Heart left ventricle (tissue), 16 donors: ENCODE data around the gene SOS1. TPM values are rescaled to one million over a fixed set of nuclear protein-coding genes. Genes with fewer than 3 reads are reported as not detected.

Experiments used
- ATAC-seq, 4 donors: fragments of 200-7000 bp; cut with Tn5 transposase; one replicate each; pipeline ENCODE4 v1.9.1; 2020 to 2022; ENCODE audit warnings: moderate library complexity in 4 of 4, mild to moderate bottlenecking in 3 of 4, moderate number of reproducible peaks in 1 of 4
- DNase-seq, 5 donors: peaks; one replicate each; pipeline ENCODE4 v3.0.0-alpha.2; 2020
- H3K27ac ChIP-seq, 12 donors: fragments of 200-600 bp; sonication (generic) in 4 of 12; one replicate each; pipeline versions ENCODE4 v1.5.0 to v1.8.0; 2016 to 2022; ENCODE audit warnings: mild to moderate bottlenecking in 2 of 12
- H3K27me3 ChIP-seq, 9 donors: fragments of 200-600 bp; sonication (generic) in 2 of 9; one replicate each; pipeline versions ENCODE4 v1.5.1 to v1.8.0; 2016 to 2022; ENCODE audit warnings: mild to moderate bottlenecking in 3 of 9
- H3K36me3 ChIP-seq, 9 donors: fragments of 200-600 bp; sonication (generic) in 2 of 9; one replicate each; pipeline versions ENCODE4 v1.5.0 to v1.8.0; 2018 to 2022; ENCODE audit warnings: mild to moderate bottlenecking in 2 of 9
- H3K4me1 ChIP-seq, 12 donors: fragments of 200-600 bp; sonication (generic) in 4 of 12; one replicate each; pipeline versions ENCODE4 v1.5.0 to v1.8.0; 2016 to 2022; ENCODE audit warnings: mild to moderate bottlenecking in 3 of 12
- H3K4me3 ChIP-seq, 12 donors: fragments of 200-600 bp; sonication (generic) in 4 of 12; one replicate each; pipeline versions ENCODE4 v1.5.0 to v1.8.0; 2017 to 2022; ENCODE audit warnings: mild to moderate bottlenecking in 9 of 12, moderate library complexity in 4 of 12
- H3K9me3 ChIP-seq, 12 donors: fragments of 200-600 bp; sonication (generic) in 4 of 12; one replicate each; pipeline versions ENCODE4 v1.5.0 to v1.8.0; 2016 to 2022; ENCODE audit warnings: mild to moderate bottlenecking in 1 of 12
- POLR2A ChIP-seq, 2 donors: fragments of 450-650 bp; IDR thresholded peaks; one replicate each; pipeline ENCODE4 v1.6.1; 2017; ENCODE audit warnings: antibody characterized with exemption in 2 of 2, mild to moderate bottlenecking in 2 of 2, moderate library complexity in 2 of 2
- WGBS, 4 donors: extraction: QIAGEN DNeasy Blood & Tissue Kit in 2 of 4; methylation state at CpG; one replicate each; pipeline versions ENCODE4 v1.1.5 to v1.1.7; 2013 to 2018; 5-methylcytosine and 5-hydroxymethylcytosine counted together
- intact Hi-C, 10 donors: fragments of 100-400 bp; cut with DNase I; formaldehyde crosslinking; loops; one replicate each; pipeline versions ENCODE4 v1.11.1 to v1.14.2; 2022
- polyA plus RNA-seq, 2 donors: library from polyadenylated mRNA; stranded (reverse); fragments of 200-250 nt; gene quantifications; one replicate each; pipeline ENCODE4 v1.2.3, GENCODE V29; 2013
- total RNA-seq, 9 donors: library from RNA; depleted of rRNA in 2 of 9; stranded (reverse); fragments of >200 nt in 2 of 9; fragmentation: NEBNext Ultra II Directional in 3 of 9; extraction: Animal tissue kit (Norgen Biotek cat#: 25700) in 3 of 9; gene quantifications; one replicate each; pipeline versions ENCODE4 v1.1.0 to v1.2.4, GENCODE V29; 2016 to 2023
- TF ChIP-seq, protein P1 (sequence below), 12 donors: fragments of 200-600 bp; sonication (generic) in 4 of 12; IDR thresholded peaks; one replicate each; pipeline versions ENCODE4 v1.5.0 to v1.8.0; 2018 to 2022; ENCODE audit warnings: antibody characterized with exemption in 12 of 12, mild to moderate bottlenecking in 5 of 12
- donor health status: ischemic (EF 13 %, LVEDD 7.1; RV severe dilation, severe dysfunction).
- donor health status: healthy with polysubstance abuse.
- donor health status: DM: no; HTN: yes; CAD: no.
- donor health status: DM: no; HTN: no; CAD: no.
- donor health status: ischemic (EF 25% LVEDD 6.9; RV normal size, moderate dysfunction).
- donor health status: ischemic (EF 25% LVEDD 5.7; RV mildly dilated, moderate dysfunction).
- donor health status: healthy.
- donor health status: DM: yes; HTN: yes; CAD: no.
- donor health status: ischemic (EF 35%, LVEDD 5.7; RV mildly dilated, moderate dysfunction).
- donor health status: nonischemic (EF 11% LVEDD 7.7; RV severe dilation, severe dysfunction).
- donor health status: DM: yes; HTN: yes; CAD: no.
- donor health status: PGD.
- donor health status: ischemic (EF 29% LVEDD 5.4; RV normal size, mild dysfunction).
- donor health status: nonischemic (EF 23%, LVEDD 6.1; RV moderate dilation, normal function).

Gene SOS1
- total and polyA plus RNA-seq, 11 donors = 4.7 to 54.5 (median 24.8) TPM

DNA sequence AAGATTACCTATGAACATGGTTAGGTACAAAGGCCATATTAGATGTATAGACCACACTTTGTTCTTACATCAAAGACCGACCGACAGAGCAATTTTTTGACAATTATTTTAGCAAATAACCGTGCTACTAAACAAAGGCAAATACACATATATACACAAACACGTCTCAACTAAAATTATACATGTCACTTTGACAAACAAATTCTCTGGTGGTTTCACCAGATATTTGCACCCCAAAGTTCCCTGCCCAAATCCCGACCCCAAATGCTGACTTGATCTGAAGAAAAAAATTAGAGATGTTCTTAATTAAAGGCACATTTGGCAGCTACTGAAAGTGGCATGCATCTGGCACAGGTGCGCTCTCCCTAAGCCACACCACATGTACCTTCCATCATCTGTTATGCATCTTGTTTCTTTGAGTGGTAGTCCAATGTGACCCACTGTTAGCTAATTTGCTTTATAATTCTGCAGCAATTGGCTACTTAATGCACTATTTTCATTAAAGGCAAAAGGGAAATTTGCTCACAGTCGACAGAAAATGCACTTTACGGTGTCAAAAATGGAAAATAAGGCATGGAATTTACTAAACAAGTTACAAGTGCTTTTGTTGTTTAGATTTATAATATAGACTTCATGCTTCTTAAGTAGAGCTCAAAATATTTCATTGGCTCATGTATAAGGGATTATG, 139.0 kb downstream of the SOS1 start:
- DNase-seq (no peak), ATAC-seq (no peak)
- intact Hi-C loops = no loop called here
- Histone ChIP-seq H3K36me3 (peaks cover 0 to 48% (median 39%) of the 10 kb centered on the region in 9 donors), H3K4me3 (no peak overlapping the region), H3K9me3 (no peaks in the 10 kb centered on the region), H3K27ac (no peak overlapping the region), H3K27me3 (no peaks in the 10 kb centered on the region), H3K4me1 (peaks cover 0 to 11% (median 0%) of the 10 kb centered on the region in 12 donors)
- 93 to 97% (median 97%) methylated on average over 8 of the region's 8 CpGs for WGBS, 4 donors
- TF ChIP-seq, protein P1, sequence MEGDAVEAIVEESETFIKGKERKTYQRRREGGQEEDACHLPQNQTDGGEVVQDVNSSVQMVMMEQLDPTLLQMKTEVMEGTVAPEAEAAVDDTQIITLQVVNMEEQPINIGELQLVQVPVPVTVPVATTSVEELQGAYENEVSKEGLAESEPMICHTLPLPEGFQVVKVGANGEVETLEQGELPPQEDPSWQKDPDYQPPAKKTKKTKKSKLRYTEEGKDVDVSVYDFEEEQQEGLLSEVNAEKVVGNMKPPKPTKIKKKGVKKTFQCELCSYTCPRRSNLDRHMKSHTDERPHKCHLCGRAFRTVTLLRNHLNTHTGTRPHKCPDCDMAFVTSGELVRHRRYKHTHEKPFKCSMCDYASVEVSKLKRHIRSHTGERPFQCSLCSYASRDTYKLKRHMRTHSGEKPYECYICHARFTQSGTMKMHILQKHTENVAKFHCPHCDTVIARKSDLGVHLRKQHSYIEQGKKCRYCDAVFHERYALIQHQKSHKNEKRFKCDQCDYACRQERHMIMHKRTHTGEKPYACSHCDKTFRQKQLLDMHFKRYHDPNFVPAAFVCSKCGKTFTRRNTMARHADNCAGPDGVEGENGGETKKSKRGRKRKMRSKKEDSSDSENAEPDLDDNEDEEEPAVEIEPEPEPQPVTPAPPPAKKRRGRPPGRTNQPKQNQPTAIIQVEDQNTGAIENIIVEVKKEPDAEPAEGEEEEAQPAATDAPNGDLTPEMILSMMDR (IDR thresholded peaks at IDR 0.05) = no peak
- no peak for TF ChIP-seq POLR2A (IDR thresholded peaks at IDR 0.05)

DNA sequence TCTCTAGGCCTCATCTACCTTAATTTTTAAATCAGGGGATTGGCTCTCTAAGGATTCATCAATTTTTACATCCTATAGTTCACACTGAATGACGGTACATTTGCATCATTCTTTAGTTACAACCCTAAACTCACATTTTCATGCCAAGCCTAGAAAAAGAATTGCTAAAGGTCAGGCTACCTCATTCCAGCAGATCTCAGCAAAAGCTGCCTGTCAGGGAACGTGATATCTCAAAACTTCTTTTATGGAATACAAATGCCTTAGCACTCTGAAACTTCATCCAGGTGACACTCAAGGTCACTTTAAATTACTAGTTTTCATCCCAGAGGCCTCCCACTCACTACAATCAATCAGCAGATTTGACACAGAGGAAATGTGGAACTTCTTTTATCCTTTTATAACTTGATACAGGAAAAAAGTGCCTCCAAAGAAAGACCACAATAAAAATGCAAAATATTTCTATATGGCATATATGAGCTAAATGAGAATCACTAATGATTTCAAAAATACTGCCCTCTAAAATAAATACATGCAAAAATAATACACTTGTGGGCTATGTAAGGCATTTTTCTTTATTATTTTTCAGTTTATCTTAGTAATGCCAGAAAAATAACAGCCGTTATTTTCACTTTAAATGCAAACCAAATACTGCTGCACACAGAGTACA, 139.7 kb downstream of the SOS1 start:
- ATAC-seq = no peak
- TF ChIP-seq, protein P1 (IDR thresholded peaks at IDR 0.05) = no peak
- TF ChIP-seq POLR2A (IDR thresholded peaks at IDR 0.05) = no peak
- intact Hi-C loops = no loop called here

DNA sequence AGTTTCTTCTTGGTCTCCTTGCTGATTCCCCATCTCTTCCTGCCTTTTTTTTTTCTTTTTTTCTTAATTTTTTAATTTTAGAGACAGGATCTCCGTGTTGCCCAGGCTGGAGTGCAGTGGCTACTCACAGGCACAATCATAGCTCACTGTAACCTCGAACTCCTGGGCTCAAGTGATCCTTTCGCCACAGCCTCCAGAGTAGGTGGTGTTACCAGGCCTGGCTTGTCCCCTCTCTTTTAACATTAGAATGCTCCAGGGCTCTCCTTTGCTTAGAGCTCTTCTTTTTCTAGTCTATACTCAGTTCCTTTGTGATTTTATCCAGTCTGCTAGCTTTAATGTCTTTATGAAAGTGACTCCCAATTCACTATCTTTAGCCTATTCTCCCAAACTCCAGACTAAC, 141.9 kb downstream of the SOS1 start:
- DNase-seq = no peak
- no peaks in the 10 kb centered on the region for H3K27me3 ChIP-seq
- peaks cover 0 to 19% (median 10%) of the 10 kb centered on the region in 9 donors for H3K36me3 ChIP-seq
- no peak overlapping the region for H3K27ac ChIP-seq
- intact Hi-C loops = no loop called here
- H3K9me3 ChIP-seq = no peaks in the 10 kb centered on the region
- TF ChIP-seq, protein P1 (IDR thresholded peaks at IDR 0.05) = no peak
- no peak for TF ChIP-seq POLR2A (IDR thresholded peaks at IDR 0.05)
- 94 to 96% (median 95%) methylated on average over 3 of the region's 3 CpGs for WGBS, 4 donors
- peaks cover 0 to 11% (median 0%) of the 10 kb centered on the region in 12 donors for H3K4me1 ChIP-seq
- no peak overlapping the region for H3K4me3 ChIP-seq
- no peak for ATAC-seq

More for the DNA sequence above, 139.7 kb downstream of the SOS1 start:
- no peak overlapping the region for H3K4me3 ChIP-seq
- H3K4me1 ChIP-seq = peaks cover 0 to 11% (median 0%) of the 10 kb centered on the region in 12 donors
- WGBS, 4 donors = 88 to 94% (median 92%) methylated on average over 3 of the region's 3 CpGs
- H3K9me3 ChIP-seq = no peaks in the 10 kb centered on the region
- peaks cover 0 to 41% (median 32%) of the 10 kb centered on the region in 9 donors for H3K36me3 ChIP-seq
- no peak for DNase-seq
- H3K27ac ChIP-seq = no peak overlapping the region
- no peaks in the 10 kb centered on the region for H3K27me3 ChIP-seq

DNA sequence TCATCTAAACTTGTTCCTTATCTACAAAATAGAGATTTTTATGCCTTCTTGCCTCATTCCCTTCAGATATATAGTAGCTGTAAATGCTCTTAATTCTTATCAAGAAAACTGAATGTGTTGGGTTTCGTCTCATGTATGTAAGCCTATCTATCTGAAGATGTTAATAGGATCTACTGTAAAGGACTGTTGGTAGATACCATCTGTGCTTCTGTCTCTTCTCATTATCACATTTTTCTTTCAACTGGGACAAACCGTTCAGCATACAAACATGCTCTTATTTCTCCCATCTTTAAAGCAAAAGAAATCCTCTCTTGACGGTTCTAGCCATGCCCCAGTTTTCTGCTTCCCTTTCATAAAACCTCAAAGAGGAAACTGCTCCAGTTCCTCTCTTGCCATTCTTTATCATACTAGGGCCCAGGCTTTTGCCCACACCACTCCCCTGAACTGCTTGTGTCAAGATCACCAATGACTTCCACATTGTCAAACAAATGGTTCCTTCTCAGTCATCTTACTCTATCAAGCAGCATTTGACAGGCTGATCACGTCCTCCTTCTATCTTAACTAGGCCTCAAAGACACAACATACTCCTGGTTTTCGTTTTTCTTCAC, 142.5 kb downstream of the SOS1 start:
- no peak for DNase-seq
- Histone ChIP-seq H3K4me1 (peaks cover 0 to 11% (median 0%) of the 10 kb centered on the region in 12 donors), H3K4me3 (no peak overlapping the region), H3K9me3 (no peaks in the 10 kb centered on the region), H3K36me3 (peaks cover 0 to 14% (median 6%) of the 10 kb centered on the region in 9 donors), H3K27me3 (no peaks in the 10 kb centered on the region), H3K27ac (no peak overlapping the region)
- WGBS, 4 donors = 83 to 86% (median 85%) methylated on average over 5 of the region's 5 CpGs
- intact Hi-C loops = no loop called here
- no peak for TF ChIP-seq POLR2A (IDR thresholded peaks at IDR 0.05)
- TF ChIP-seq, protein P1 (IDR thresholded peaks at IDR 0.05) = no peak
- ATAC-seq = no peak
